ENCODE data around the gene ZCCHC7.
"Not testable (repeated sequence)": the region's sequence is repeated elsewhere in the genome, so short reads cannot be mapped to it uniquely, and the experiment has no call there.

ZCCHC7 gene

GRCh38 chr9:37179576-37179975, 59.2 kb downstream of the ZCCHC7 start:
- no peak for DNase-seq

- DNase-seq, result no peak
Measured at GRCh38 chr9:37180138-37180537, 59.8 kb downstream of the ZCCHC7 start.

DNA sequence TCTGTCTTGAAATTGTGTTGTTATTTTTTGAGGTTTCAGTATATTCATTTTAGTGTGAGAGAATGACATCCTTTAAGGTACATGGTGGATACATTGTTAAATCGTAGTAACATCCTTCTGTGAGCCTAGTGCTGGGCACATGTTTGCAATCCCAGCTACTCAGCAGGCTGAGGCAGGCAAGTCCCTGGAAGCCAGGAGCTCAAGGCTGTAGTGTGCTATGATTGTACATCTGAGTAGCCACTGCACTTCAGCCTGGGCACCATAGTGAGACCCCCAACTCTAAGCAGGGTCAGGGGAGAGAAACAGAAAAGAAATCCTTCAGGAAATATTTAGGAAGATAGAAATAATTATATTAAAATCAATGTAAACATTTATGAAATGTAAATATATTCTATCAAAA, 62.3 kb downstream of the ZCCHC7 start:
- no peak for DNase-seq

- DNase-seq, result no peak
Measured at GRCh38 chr9:37184905-37185867, 64.8 kb downstream of the ZCCHC7 start.

GRCh38 chr9:37187292-37187691, 66.9 kb downstream of the ZCCHC7 start:
- DNase-seq, result no peak

GRCh38 chr9:37187713-37188439, 67.5 kb downstream of the ZCCHC7 start:
- no peak for DNase-seq

GRCh38 chr9:37190739-37191138, 70.4 kb downstream of the ZCCHC7 start:
- not testable (repeated sequence) for DNase-seq

GRCh38 chr9:37191403-37192089, 71.2 kb downstream of the ZCCHC7 start:
- DNase-seq, result no peak

GRCh38 chr9:37192803-37193202, 72.4 kb downstream of the ZCCHC7 start:
- no peak for DNase-seq

DNA sequence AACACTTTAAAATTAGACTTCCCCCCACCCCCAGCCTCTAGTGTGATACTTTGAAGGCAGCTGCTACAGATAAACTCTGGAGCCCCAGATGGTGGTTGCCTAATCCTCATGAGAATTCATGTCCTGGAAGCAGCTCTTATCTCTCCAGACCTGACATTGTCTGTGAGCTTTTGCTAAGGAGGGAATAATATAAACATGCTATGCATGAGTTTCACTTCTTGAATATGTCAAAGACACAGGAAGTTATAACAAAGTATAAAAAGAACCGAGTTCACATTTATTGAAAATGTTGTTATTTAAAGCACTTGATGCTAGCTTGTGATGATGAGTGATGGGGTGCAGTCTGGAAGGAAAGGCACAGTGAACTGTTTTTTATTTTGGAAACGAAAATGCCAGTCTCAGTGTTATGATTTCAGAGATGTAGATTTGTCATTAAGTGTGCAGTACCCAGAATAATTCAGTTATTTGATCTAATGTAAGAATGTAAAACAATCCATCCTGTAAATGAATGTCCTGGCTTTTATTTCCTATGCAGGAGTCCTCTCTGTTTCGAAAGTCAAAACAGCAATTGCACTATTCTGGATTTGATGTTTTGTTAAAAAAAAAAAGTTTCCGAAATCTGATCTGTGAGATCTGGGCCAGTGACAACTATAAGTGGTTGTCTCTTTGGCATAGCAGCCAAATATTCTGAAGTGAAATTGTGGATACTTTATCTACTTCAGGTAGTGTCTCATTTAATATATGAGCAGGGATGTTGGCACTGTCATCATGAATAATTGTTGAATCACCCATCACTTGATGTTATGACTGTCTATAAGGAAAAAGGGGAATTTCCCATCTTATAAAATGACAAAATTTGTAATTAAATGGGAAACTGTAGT, 77.0 kb downstream of the ZCCHC7 start:
- DNase-seq, result no peak

- DNase-seq, result no peak
Measured at GRCh38 chr9:37198039-37198729, 77.8 kb downstream of the ZCCHC7 start.

DNA sequence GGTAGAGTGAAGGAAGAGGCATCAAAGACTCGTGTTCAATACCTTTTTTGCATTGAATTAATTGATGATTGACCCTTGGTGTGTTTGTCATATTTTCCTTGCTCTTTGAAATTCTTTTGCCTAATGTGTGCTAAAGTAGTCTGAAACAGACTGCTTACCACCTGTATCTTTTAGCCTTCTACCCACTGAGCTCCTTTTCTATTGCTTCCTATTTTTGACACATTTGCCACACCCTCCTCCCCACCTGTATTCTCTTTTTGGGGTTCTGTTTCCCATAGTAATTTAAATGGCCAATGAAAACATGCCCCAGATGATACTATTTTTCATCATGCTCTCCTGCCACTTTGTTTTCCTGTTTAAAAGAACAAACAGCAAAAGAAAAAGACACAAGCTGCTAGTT, 78.5 kb downstream of the ZCCHC7 start:
- no peak for DNase-seq

GRCh38 chr9:37200433-37201005, 80.1 kb downstream of the ZCCHC7 start:
- no peak for DNase-seq

- no peak for DNase-seq
Measured at GRCh38 chr9:37201581-37201980, 81.2 kb downstream of the ZCCHC7 start.

- no peak for DNase-seq
Measured at GRCh38 chr9:37202091-37202490, 81.7 kb downstream of the ZCCHC7 start.

GRCh38 chr9:37203456-37203855, 83.1 kb downstream of the ZCCHC7 start:
- DNase-seq, result not testable (repeated sequence)

DNA sequence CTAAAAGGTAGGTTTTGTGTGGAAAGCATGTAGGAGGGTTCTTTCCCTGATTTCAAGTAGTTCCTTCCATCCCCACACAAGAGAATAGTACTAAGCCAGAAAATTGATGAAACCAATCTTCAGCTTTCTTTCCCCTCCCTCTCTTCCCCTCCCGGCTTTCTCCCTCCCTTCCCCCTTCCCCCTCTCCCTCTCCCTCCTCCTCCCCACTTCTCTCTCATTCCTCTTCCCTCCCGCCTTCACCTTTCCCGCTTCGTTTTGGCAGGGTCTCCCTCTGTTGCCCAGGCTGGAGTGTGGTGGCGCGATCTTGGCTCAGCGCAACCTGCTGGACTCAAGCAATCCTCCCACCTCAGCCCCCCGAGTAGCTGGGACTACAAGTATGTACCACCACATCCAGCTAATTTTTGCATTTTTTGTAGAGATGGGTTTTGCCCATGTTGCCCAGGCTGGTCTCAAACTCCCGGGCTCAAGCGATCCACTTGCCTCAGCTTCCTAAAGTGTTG, 85.8 kb downstream of the ZCCHC7 start:
- no peak for DNase-seq

DNA sequence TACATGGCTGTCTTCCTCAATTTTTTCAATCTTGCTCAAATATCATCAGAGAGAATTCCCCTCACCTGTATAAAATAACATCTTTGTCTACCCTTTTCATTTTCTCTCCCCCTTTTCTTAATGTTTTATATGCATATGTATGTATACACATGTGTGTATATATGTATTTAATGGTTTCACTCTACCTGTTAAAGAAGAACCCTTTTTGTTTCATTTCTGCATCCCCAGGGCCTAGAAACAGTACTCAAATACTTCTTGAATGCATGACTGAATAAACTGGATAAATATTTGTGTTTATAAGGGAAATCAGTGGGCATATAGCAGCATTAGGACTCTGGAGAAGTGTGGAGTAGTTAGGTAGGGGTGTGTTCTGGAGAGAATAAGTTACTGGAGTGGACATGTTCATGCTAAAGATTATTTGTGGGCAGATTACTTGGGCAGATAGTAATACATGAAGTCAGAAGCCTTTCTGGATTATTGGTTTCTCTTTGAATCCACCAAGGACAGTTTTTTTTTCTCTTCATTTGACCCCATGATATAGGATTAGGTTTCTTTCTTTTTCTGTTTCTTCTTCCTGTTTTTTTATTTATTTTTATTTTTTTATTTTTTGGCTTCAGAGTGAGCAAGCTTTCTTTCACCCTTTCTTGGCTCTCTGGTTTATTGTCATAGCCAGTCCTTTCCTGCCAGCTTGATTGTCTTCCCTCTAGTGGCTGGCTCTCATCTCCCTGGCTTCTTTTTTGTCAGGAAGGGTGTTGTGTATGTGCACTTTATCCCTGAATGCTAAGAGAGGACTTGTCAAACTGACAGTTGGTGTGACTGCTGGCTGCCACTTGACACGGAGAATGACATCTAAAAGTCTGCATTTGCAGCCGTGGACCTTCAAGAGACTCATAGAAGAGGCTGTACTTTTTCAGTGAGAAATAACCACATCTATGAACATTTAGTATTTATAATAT, 89.3 kb downstream of the ZCCHC7 start:
- no peak for DNase-seq

DNA sequence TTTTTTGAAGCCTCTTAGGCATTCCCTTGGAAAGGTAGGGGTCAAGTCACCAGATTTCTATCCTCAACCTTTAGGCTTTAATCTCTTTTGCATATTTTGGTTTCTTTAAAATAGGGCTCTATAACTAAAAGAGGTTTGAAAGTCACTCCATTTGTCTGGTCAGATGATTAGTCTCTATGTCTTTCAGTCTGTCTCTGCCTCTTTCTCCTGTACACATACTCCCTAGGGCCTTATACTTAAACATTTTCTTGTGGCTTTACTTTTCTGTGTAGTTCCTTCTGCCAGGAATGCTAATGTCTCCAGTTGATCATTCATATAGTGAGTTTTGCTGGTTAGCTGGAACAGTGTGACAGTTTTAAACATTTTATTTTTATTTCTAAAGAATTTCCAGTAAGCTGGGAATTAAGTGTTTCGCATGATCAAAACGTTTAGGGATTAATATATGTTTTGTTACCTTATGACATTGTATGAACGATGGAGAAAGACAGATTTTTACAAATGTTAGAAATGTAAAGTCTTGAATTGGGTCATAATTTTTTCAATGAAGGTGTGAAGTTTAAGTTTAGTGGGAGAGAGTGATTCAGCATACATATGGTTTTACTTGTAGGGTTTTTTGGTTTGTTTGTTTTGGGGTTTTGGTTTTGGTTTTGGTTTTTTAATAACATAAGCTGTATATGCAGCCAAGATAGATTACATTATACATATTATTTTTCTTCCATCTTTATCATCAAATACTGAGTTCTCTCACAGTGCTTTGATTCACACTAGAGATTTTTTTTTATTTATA, 90.6 kb downstream of the ZCCHC7 start:
- no peak for DNase-seq
